ENCODE measurements around the gene SFN. TPM values are rescaled to one million over a fixed set of nuclear protein-coding genes. Genes with fewer than 3 reads are reported as not detected.

The SFN gene
- total and polyA plus RNA-seq, 2 donors (not counting 1 experiment from before 2014, with no cell fraction given): 0.09 to 0.34 TPM

GRCh38 chr1:26888231-26888630, 25.3 kb downstream of the SFN start:
- Mint-ChIP-seq H3K27ac (peak overlapping the region; percentile 95), H3K9me3 (ENCODE audit: insufficient read depth) (no peaks in the 10 kb centered on the region), H3K4me3 (peak overlapping the region; percentile 96), H3K4me1 (peaks cover 33% of the 10 kb centered on the region), H3K27me3 (no peaks in the 10 kb centered on the region)
- no peak overlapping the region for H3K27ac ChIP-seq (ENCODE audit: low read length in 2 of 2)
- H2AFZ ChIP-seq (ENCODE audit: insufficient read depth, low read depth, low read length, poor library complexity, severe bottlenecking): no peak overlapping the region
- POLR2A ChIA-PET: interaction anchor here (0.7 to 3.3 kb wide), 2 partner anchors 23 to 210 kb away, joined by 3 to 26 read pairs; no protein-coding TSS in a partner anchor
- DNase-seq (no peak), ATAC-seq (ENCODE audit: low read depth) (no peak)
- H3K9me3 ChIP-seq (ENCODE audit: control extremely low read depth in 1 of 3, control insufficient read depth in 2 of 3, insufficient read depth in 1 of 3, low read length in 2 of 3): peaks cover 0 to 3% (median 0%) of the 10 kb centered on the region in 3 donors
- CTCF ChIA-PET: interaction anchor here (1.0 to 2.8 kb wide), 9 partner anchors 11 to 346 kb away, joined by 3 to 14 read pairs (median 6); partner anchors contain the start of gene GPATCH3
- TF ChIP-seq, protein P1, sequence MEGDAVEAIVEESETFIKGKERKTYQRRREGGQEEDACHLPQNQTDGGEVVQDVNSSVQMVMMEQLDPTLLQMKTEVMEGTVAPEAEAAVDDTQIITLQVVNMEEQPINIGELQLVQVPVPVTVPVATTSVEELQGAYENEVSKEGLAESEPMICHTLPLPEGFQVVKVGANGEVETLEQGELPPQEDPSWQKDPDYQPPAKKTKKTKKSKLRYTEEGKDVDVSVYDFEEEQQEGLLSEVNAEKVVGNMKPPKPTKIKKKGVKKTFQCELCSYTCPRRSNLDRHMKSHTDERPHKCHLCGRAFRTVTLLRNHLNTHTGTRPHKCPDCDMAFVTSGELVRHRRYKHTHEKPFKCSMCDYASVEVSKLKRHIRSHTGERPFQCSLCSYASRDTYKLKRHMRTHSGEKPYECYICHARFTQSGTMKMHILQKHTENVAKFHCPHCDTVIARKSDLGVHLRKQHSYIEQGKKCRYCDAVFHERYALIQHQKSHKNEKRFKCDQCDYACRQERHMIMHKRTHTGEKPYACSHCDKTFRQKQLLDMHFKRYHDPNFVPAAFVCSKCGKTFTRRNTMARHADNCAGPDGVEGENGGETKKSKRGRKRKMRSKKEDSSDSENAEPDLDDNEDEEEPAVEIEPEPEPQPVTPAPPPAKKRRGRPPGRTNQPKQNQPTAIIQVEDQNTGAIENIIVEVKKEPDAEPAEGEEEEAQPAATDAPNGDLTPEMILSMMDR (IDR thresholded peaks at IDR 0.05): no peak
- no peak for TF ChIP-seq EZH2 (IDR thresholded peaks at IDR 0.05; ENCODE audit: borderline replicate concordance, insufficient read depth, low read depth, low read length, poor library complexity, severe bottlenecking)
- no CpG with 5 or more reads among the region's 1 CpG for WGBS (ENCODE audit: insufficient coverage)
- H3K36me3 ChIP-seq (replicated peaks in 1 of 2; ENCODE audit: control extremely low read depth in 1 of 2, control insufficient read depth in 1 of 2, extremely low read depth in 1 of 2, insufficient read depth in 2 of 2, low read length in 1 of 2): peaks cover 15 to 54% of the 10 kb centered on the region in 2 experiments
- H3K9ac ChIP-seq (ENCODE audit: low read length): no peak overlapping the region
- peaks cover 46% of the 10 kb centered on the region for H3K79me2 ChIP-seq (ENCODE audit: control insufficient read depth, insufficient read depth, low read length)
- no peak overlapping the region for H3K4me2 ChIP-seq (replicated peaks; ENCODE audit: low read depth, low read length, poor library complexity, severe bottlenecking)
- no peaks in the 10 kb centered on the region for H3K27me3 ChIP-seq (replicated peaks in 1 of 4; ENCODE audit: control extremely low read depth in 1 of 4, control insufficient read depth in 3 of 4, insufficient read depth in 4 of 4, low read length in 3 of 4)
- H3K4me3 ChIP-seq (ENCODE audit: control extremely low read depth in 1 of 5, extremely low read depth in 1 of 5, insufficient read depth in 1 of 5, low read depth in 2 of 5, low read length in 4 of 5): no peak overlapping the region
- H4K20me1 ChIP-seq (ENCODE audit: control insufficient read depth, insufficient read depth, low read length, poor library complexity, severe bottlenecking): peaks cover 24% of the 10 kb centered on the region
- intact Hi-C loops (cut with micrococcal nuclease): no loop called here
- H3K4me1 ChIP-seq (ENCODE audit: control insufficient read depth in 2 of 2, insufficient read depth in 2 of 2, low read length in 2 of 2): peaks cover 15 to 21% of the 10 kb centered on the region in 2 donors
